GM12864 (cell line): ENCODE data around the gene PDGFRB.

ENCODE experiments used
- DNase-seq: peaks from one replicate; pipeline ENCODE4 v3.0.0-alpha.2; 2011; ENCODE audit warnings: low read depth
- H3K4me3 ChIP-seq: 2 replicates; pipeline ENCODE4 v1.5.1; 2011; ENCODE audit warnings: mild to moderate bottlenecking, low read depth, low read length, control low read depth
- CTCF ChIP-seq: IDR thresholded peaks from 2 replicates; pipeline ENCODE4 v1.5.1; 2011; ENCODE audit warnings: low read depth, mild to moderate bottlenecking, moderate library complexity, low read length, control low read depth, inconsistent platforms; ENCODE audit errors: missing control alignments

The PDGFRB gene

GRCh38 chr5:150122536-150123481, 32.8 kb downstream of the PDGFRB start:
- no peak overlapping the region for H3K4me3 ChIP-seq
- no peak for TF ChIP-seq CTCF
- no peak for DNase-seq

- no peak for DNase-seq
- peak; percentile 68 for TF ChIP-seq CTCF
- H3K4me3 ChIP-seq: no peak overlapping the region
Measured at GRCh38 chr5:150122158-150122510, 33.5 kb downstream of the PDGFRB start.

GRCh38 chr5:150121448-150122157, 34.0 kb downstream of the PDGFRB start:
- no peak for TF ChIP-seq CTCF
- H3K4me3 ChIP-seq: no peak overlapping the region
- DNase-seq: no peak

- H3K4me3 ChIP-seq: no peak overlapping the region
- DNase-seq: no peak
- no peak for TF ChIP-seq CTCF
Measured at GRCh38 chr5:150120617-150121447, 34.8 kb downstream of the PDGFRB start.

- no peak overlapping the region for H3K4me3 ChIP-seq
- TF ChIP-seq CTCF: no peak
- no peak for DNase-seq
Measured at GRCh38 chr5:150120062-150120441, 35.6 kb downstream of the PDGFRB start.

GRCh38 chr5:150119421-150120061, 36.1 kb downstream of the PDGFRB start:
- no peak for DNase-seq
- peak; percentile 22 for TF ChIP-seq CTCF
- no peak overlapping the region for H3K4me3 ChIP-seq
